ENCODE results near the gene GALNT17.

Gene GALNT17

DNA sequence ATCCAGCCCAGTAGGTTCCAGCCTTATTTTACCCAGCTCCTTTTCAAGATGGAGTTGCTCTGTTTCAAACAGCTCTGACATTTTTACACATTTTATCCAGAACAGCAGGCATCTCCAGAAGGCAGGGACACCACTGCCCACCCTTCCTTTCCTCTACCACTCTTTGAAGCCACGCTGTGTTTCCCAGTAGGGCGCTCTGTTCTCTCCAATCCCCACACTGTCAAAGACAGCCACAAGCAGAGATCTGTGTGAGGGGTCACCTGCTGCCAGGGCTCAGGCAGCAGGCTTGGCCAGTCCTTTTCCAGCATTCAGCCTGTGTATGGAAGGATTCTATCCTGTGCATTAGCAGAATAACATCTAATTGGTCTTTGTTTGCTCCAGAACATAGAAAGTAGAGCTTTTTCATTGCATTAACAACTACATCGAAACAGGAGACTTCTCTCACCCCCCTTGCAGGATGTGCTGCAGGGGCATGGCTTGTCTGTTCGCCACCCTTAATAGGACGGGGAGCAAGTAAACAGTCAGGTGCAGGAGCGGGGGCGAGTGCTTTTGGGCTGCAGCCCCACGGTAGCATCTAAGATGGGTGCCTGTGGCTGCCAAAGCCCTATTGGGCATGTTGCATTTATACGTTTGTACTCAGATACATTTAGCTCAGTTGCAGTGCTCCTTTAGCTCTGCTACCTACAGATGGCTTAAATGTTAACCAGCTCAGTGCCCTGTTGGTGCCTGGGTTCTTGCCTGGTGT, 326.1 kb downstream of the GALNT17 start:
- H2AFZ ChIP-seq (ENCODE audit: low read depth, low read length), result no peak overlapping the region
- no peaks in the 10 kb centered on the region for H3K4me1 ChIP-seq (ENCODE audit: insufficient read depth, low read length)
- H3K79me2 ChIP-seq (ENCODE audit: insufficient read depth, low read length), result no peaks in the 10 kb centered on the region
- no peaks in the 10 kb centered on the region for H3K36me3 ChIP-seq (ENCODE audit: insufficient read depth, low read length)
- no peak overlapping the region for H3K4me3 ChIP-seq (ENCODE audit: low read depth in 1 of 2, low read length in 2 of 2)
- H3K4me2 ChIP-seq (ENCODE audit: insufficient read depth, low read length), result no peak overlapping the region
- H4K20me1 ChIP-seq (ENCODE audit: insufficient read depth, low read length), result no peaks in the 10 kb centered on the region
- H3K9ac ChIP-seq (ENCODE audit: low read depth, low read length), result no peak overlapping the region
- H3K27ac ChIP-seq (ENCODE audit: low read length), result no peak overlapping the region
- DNase-seq (no peak), ATAC-seq (ENCODE audit: insufficient read depth, low read depth) (no peak)
- no peaks in the 10 kb centered on the region for H3K27me3 ChIP-seq (ENCODE audit: insufficient read depth, low read length, poor library complexity)
- no peaks in the 10 kb centered on the region for H3K9me3 ChIP-seq (ENCODE audit: insufficient read depth, low read length, severe bottlenecking)
- TF ChIP-seq CTCF (IDR thresholded peaks at IDR 0.05; ENCODE audit: borderline replicate concordance, extremely low read depth, low read length, poor library complexity, severe bottlenecking), result no peak
- TF ChIP-seq EZH2 (IDR thresholded peaks at IDR 0.05; ENCODE audit: borderline replicate concordance, low read depth, low read length, severe bottlenecking), result no peak

DNA sequence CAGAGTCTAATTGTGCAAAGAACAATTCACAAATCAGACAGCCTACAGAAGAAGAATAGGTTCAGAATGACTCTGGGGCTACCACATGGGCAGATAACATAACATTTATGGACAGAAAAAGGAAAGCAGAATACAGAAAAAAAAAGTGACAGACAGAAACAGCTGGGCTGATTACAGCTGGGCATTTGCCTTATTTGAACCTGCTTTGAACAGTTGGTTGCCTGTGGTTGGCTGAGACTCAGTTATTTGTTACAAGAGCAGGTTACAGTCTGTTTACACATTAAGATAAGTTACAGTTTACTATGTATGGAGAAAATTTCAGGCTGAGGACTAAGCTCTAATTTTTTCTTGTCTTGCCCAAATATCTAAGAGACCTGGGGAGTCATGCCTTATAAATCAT, 327.2 kb downstream of the GALNT17 start:
- Histone ChIP-seq H2AFZ (ENCODE audit: low read depth, low read length) (no peak overlapping the region), H3K9me3 (ENCODE audit: insufficient read depth, low read length, severe bottlenecking) (no peaks in the 10 kb centered on the region), H3K4me3 (ENCODE audit: low read depth in 1 of 2, low read length in 2 of 2) (no peak overlapping the region), H3K27ac (ENCODE audit: low read length) (no peak overlapping the region), H3K4me1 (ENCODE audit: insufficient read depth, low read length) (no peaks in the 10 kb centered on the region), H3K27me3 (ENCODE audit: insufficient read depth, low read length, poor library complexity) (no peaks in the 10 kb centered on the region), H4K20me1 (ENCODE audit: insufficient read depth, low read length) (no peaks in the 10 kb centered on the region), H3K4me2 (ENCODE audit: insufficient read depth, low read length) (no peak overlapping the region), H3K9ac (ENCODE audit: low read depth, low read length) (no peak overlapping the region), H3K36me3 (ENCODE audit: insufficient read depth, low read length) (no peaks in the 10 kb centered on the region), H3K79me2 (ENCODE audit: insufficient read depth, low read length) (no peaks in the 10 kb centered on the region)
- no peak for DNase-seq
- ATAC-seq (ENCODE audit: insufficient read depth, low read depth), result no peak
- TF ChIP-seq CTCF (IDR thresholded peaks at IDR 0.05; ENCODE audit: borderline replicate concordance, extremely low read depth, low read length, poor library complexity, severe bottlenecking) (no peak), EZH2 (IDR thresholded peaks at IDR 0.05; ENCODE audit: borderline replicate concordance, low read depth, low read length, severe bottlenecking) (no peak)

DNA sequence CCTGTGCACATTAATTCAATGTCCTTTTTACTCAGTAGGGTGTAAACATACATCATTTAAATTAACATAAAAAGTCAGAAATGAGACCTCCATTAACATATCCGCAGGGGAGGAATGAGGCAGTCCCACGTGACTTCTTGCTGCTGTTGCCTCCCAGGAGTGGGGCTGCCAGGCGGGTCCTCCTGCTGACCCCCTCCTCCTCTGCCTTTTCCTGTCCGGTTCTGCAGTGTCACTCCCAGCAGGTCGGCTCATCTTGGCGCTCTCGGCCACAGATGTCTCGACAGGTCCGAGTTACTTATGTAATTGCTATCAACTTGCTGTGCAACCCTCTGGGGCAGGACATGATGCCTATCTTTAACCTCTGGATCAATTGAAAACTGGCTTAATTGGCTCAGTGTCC, 329.6 kb downstream of the GALNT17 start:
- Histone ChIP-seq H3K4me3 (ENCODE audit: low read depth in 1 of 2, low read length in 2 of 2) (no peak overlapping the region), H3K27me3 (ENCODE audit: insufficient read depth, low read length, poor library complexity) (no peaks in the 10 kb centered on the region), H3K9ac (ENCODE audit: low read depth, low read length) (no peak overlapping the region), H3K79me2 (ENCODE audit: insufficient read depth, low read length) (no peaks in the 10 kb centered on the region), H3K36me3 (ENCODE audit: insufficient read depth, low read length) (no peaks in the 10 kb centered on the region), H3K9me3 (ENCODE audit: insufficient read depth, low read length, severe bottlenecking) (no peaks in the 10 kb centered on the region), H3K4me1 (ENCODE audit: insufficient read depth, low read length) (no peaks in the 10 kb centered on the region), H3K4me2 (ENCODE audit: insufficient read depth, low read length) (no peak overlapping the region), H4K20me1 (ENCODE audit: insufficient read depth, low read length) (no peaks in the 10 kb centered on the region), H3K27ac (ENCODE audit: low read length) (no peak overlapping the region), H2AFZ (ENCODE audit: low read depth, low read length) (no peak overlapping the region)
- TF ChIP-seq EZH2 (IDR thresholded peaks at IDR 0.05; ENCODE audit: borderline replicate concordance, low read depth, low read length, severe bottlenecking), result no peak
- TF ChIP-seq CTCF (IDR thresholded peaks at IDR 0.05; ENCODE audit: borderline replicate concordance, extremely low read depth, low read length, poor library complexity, severe bottlenecking), result no peak
- no peak for ATAC-seq (ENCODE audit: insufficient read depth, low read depth)
- DNase-seq, result no peak

Measured in DND-41 (cell line).